Activated CD8-positive, alpha-beta T cell treated with anti-CD3 and anti-CD28 coated beads for 36 hours (primary cell): Measurements from ENCODE around the gene ERN1. TPM values are rescaled to one million over a fixed set of nuclear protein-coding genes. Genes with fewer than 3 reads are reported as not detected.

Experiments
- ATAC-seq: fragments of 200-7000 bp; cut with Tn5 transposase; one replicate; pipeline ENCODE4 v1.10.0; 2021; ENCODE audit warnings: mild to moderate bottlenecking, moderate library complexity
- CTCF ChIA-PET: fragments of 350-600 bp; sonication (Branson Sonifier 250); formaldehyde crosslinking; loops from one replicate; lab custom pipeline; 2021; ENCODE audit warnings: antibody characterized with exemption; lab: Charles Lee
- POLR2A ChIA-PET: fragments of 350-600 bp; sonication (Branson Sonifier 250); formaldehyde crosslinking; loops from one replicate; lab custom pipeline; 2021; ENCODE audit warnings: antibody characterized with exemption; lab: Charles Lee
- DNase-seq: peaks from one replicate; pipeline ENCODE4 v3.0.0-alpha.2; 2020
- H3K27ac Mint-ChIP-seq: one replicate; pipeline ENCODE4 v1.8.0; 2021; ENCODE audit warnings: mild to moderate bottlenecking, mixed read lengths
- H3K27me3 Mint-ChIP-seq: one replicate; pipeline ENCODE4 v1.8.0; 2021; ENCODE audit warnings: mixed read lengths
- H3K36me3 Mint-ChIP-seq: one replicate; pipeline ENCODE4 v1.8.0; 2021; ENCODE audit warnings: low read depth, mixed read lengths
- H3K4me1 Mint-ChIP-seq: one replicate; pipeline ENCODE4 v1.8.0; 2021; ENCODE audit warnings: low read depth, mixed read lengths
- H3K4me3 Mint-ChIP-seq: one replicate; pipeline ENCODE4 v1.8.0; 2021; ENCODE audit warnings: mild to moderate bottlenecking, moderate library complexity, mixed read lengths
- H3K9me3 Mint-ChIP-seq: one replicate; pipeline ENCODE4 v1.8.0; 2021; ENCODE audit warnings: mixed read lengths
- CTCF ChIP-seq: fragments of 200-600 bp; IDR thresholded peaks from one replicate; pipeline ENCODE4 v1.8.0; 2022; ENCODE audit warnings: antibody characterized with exemption, mild to moderate bottlenecking
- intact Hi-C: fragments of 100-400 bp; cut with micrococcal nuclease; formaldehyde crosslinking; loops from one replicate; pipeline ENCODE4 v1.10.0; 2022
- total RNA-seq, 2 experiments: library from RNA; stranded (reverse); gene quantifications; one replicate each; pipeline ENCODE4 v1.2.3, GENCODE V29; 2021

ERN1 gene
- total RNA-seq, 2 experiments from 2014 or later = 19.2 to 23.6 TPM

- H3K4me1 Mint-ChIP-seq = peaks cover 49% of the 10 kb centered on the region
- H3K4me3 Mint-ChIP-seq = no peak overlapping the region
- TF ChIP-seq CTCF = no peak
- intact Hi-C loops = no loop called here
- CTCF ChIA-PET = interaction anchor here (0.8 to 5.6 kb wide), 7 partner anchors 11 to 88 kb away, joined by 3 to 27 read pairs (median 4); no protein-coding TSS in a partner anchor
- no peaks in the 10 kb centered on the region for H3K9me3 Mint-ChIP-seq
- H3K27ac Mint-ChIP-seq = no peak overlapping the region
- DNase-seq = no peak
- no peaks in the 10 kb centered on the region for H3K27me3 Mint-ChIP-seq
- H3K36me3 Mint-ChIP-seq = peaks cover 5% of the 10 kb centered on the region
- POLR2A ChIA-PET = interaction anchor here (0.7 to 1.5 kb wide), 3 partner anchors 12 to 93 kb away, joined by 3 read pairs; partner anchors contain the start of gene ICAM2
- ATAC-seq = no peak
Measured at GRCh38 chr17:64113006-64113405, 16.9 kb downstream of the ERN1 start.

GRCh38 chr17:64111831-64112230 lies 18.1 kb downstream of the ERN1 start:
- Mint-ChIP-seq H3K4me3 (no peak overlapping the region), H3K4me1 (peaks cover 52% of the 10 kb centered on the region), H3K36me3 (peaks cover 5% of the 10 kb centered on the region), H3K27me3 (no peaks in the 10 kb centered on the region), H3K27ac (no peak overlapping the region), H3K9me3 (no peaks in the 10 kb centered on the region)
- intact Hi-C loops = no loop called here
- no peak for DNase-seq
- ChIA-PET POLR2A (interaction anchor here (1.0 kb wide), 2 partner anchors 18 to 24 kb away, joined by 3 read pairs; partner anchors contain the start of gene ERN1), CTCF (interaction anchor here (1.4 to 5.6 kb wide), 3 partner anchors 19 to 48 kb away, joined by 3 to 27 read pairs (median 7); no protein-coding TSS in a partner anchor)
- ATAC-seq = no peak
- no peak for TF ChIP-seq CTCF

GRCh38 chr17:64110379-64111152 lies 19.4 kb downstream of the ERN1 start:
- DNase-seq (no peak), ATAC-seq (no peak)
- CTCF ChIA-PET = interaction anchor here (0.9 to 1.6 kb wide), 2 partner anchors 17 to 23 kb away, joined by 4 read pairs; no protein-coding TSS in a partner anchor
- H3K9me3 Mint-ChIP-seq = no peaks in the 10 kb centered on the region
- no peak for TF ChIP-seq CTCF
- H3K27ac Mint-ChIP-seq = peak overlapping the region; percentile 41
- POLR2A ChIA-PET = no interaction called here
- peaks cover 5% of the 10 kb centered on the region for H3K36me3 Mint-ChIP-seq
- no peaks in the 10 kb centered on the region for H3K27me3 Mint-ChIP-seq
- intact Hi-C loops = no loop called here
- peaks cover 51% of the 10 kb centered on the region for H3K4me1 Mint-ChIP-seq
- no peak overlapping the region for H3K4me3 Mint-ChIP-seq

- no peak overlapping the region for H3K4me3 Mint-ChIP-seq
- H3K36me3 Mint-ChIP-seq = peaks cover 3% of the 10 kb centered on the region
- peak overlapping the region; percentile 21 for H3K27ac Mint-ChIP-seq
- peaks cover 43% of the 10 kb centered on the region for H3K4me1 Mint-ChIP-seq
- ATAC-seq = no peak
- H3K9me3 Mint-ChIP-seq = no peaks in the 10 kb centered on the region
- H3K27me3 Mint-ChIP-seq = no peaks in the 10 kb centered on the region
- ChIA-PET CTCF (interaction anchor here (0.6 to 1.6 kb wide), 4 partner anchors 11 to 29 kb away, joined by 3 to 4 read pairs (median 4); no protein-coding TSS in a partner anchor), POLR2A (interaction anchor here (0.6 to 0.7 kb wide), 2 partner anchors 20 to 491 kb away, joined by 3 to 4 read pairs; no protein-coding TSS in a partner anchor)
- intact Hi-C loops = no loop called here
- no peak for DNase-seq
- TF ChIP-seq CTCF = no peak
Measured at GRCh38 chr17:64109400-64109799, 20.5 kb downstream of the ERN1 start.
